ENCODE measurements around the gene CD8A. TPM values are rescaled to one million over a fixed set of nuclear protein-coding genes. Genes with fewer than 3 reads are reported as not detected.

CD8A gene
- total RNA-seq, 4 donors from 2014 or later: 0.49 to 1.9 (median 0.87) TPM

DNA sequence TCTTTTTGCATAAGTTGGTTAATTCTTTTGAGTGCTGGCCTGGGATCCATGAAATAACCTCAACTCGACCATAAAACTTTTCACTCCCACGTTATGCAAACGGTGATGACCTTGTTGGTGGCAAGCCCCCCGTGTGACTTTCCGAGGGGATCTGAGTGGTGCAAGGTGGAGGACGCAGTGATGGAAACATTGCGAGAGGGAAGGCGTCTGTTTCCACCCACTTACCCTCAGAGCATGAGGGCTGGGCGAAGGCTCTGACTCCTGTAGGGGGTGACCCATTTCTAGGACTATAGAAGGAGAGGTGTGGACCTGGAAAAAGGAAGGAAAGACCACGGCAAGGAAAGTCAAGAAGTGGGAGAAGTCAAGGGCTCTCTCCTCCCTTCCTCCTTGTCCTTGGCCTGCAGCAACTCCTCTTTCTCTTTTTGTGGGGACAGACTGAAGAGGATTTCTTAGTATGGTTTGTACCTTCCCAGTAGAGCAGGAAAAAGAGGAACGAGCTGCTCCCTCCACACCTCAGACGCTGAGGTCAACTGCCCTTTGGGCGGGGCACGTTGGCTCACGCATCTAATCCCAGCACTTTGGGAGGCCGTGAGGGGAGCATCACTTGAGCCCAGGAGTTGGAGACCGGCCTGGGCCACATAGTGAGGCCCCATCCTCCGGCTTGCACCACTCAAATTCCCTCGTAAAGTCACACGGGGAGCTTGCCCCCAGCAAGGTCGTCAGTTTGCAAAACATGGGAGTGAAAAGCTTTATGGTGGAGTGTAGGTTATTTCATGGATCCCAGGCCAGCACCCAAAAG, 15.5 kb upstream of the CD8A start:
- TF ChIP-seq POLR2A (IDR thresholded peaks at IDR 0.05) (no peak), CTCF (IDR thresholded peaks at IDR 0.05) (no peak)
- no peak for DNase-seq (ENCODE audit: low spot score in 2 of 2)
- H3K4me3 ChIP-seq (ENCODE audit: low read depth, poor library complexity, severe bottlenecking): no peak overlapping the region
- intact Hi-C loops (cut with DNase I; ENCODE audit: low total_unique reads): no loop called here
- 84 to 85% methylated on average over 21 of the region's 21 CpGs for WGBS, 2 donors

DNA sequence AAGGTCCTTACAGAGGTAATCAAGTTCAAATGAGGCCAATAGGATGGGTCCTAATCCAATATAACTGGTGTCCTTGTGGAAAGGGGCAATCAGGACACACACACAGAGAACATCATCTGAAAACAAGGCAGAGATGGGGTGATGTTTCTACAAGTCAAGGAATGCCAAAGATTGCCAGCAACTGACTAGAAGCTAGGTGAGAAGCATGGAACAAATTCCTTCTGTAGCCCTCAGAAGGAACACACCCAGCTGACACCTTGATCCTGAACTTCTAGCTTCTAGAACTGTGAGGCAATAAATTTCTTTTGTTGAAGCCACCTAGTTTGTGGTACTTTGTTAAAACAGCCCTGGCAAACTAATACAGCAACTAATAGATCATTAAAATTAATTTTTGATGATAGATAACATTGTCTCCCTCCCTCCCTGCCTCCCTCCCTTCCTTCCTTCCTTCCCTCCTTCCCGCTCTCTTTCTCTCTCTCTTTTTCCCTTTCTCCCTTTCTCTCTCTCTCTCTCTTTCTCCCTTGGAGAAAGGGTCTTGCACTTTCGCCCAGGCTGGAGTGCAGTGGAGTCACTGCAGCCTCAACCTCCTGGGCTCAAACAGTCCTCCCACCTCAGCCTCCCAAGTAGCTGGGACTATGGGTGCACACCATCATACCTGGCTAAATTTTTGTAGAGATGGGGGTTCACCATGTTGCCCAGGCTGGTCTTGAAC, 10.3 kb upstream of the CD8A start:
- DNase-seq (ENCODE audit: low spot score in 2 of 2): no peak
- TF ChIP-seq CTCF (IDR thresholded peaks at IDR 0.05): no peak
- no peak for TF ChIP-seq POLR2A (IDR thresholded peaks at IDR 0.05)
- 80 to 90% methylated on average over 2 of the region's 2 CpGs for WGBS, 2 donors
- no peak overlapping the region for H3K4me3 ChIP-seq (ENCODE audit: low read depth, poor library complexity, severe bottlenecking)
- intact Hi-C loops (cut with DNase I; ENCODE audit: low total_unique reads): no loop called here

DNA sequence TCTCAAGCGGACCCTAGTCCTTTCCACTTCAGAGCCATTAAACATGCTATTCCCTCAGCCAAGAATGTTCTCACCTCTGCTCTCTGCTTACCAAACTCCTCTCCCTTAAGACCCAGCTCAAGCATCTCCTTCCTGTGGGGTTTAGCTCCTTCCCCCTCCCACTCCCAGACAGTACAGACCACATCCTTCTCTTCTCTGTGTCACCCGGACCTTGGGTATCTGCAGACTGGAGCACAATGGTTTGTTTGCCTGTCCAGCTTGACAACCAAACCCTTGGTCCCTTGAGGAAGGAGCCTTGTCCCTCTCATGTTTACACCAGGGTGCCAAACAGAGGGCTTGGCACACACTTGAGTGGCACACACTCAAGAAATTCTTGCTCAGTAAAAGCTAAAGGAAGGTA, 4.1 kb upstream of the CD8A start:
- H3K4me3 ChIP-seq (ENCODE audit: low read depth, poor library complexity, severe bottlenecking): no peak overlapping the region
- intact Hi-C loops (cut with DNase I; ENCODE audit: low total_unique reads): no loop called here
- no peak for DNase-seq (ENCODE audit: low spot score in 2 of 2)
- WGBS, 2 donors: 85 to 87% methylated on average over 2 of the region's 2 CpGs
- TF ChIP-seq CTCF (IDR thresholded peaks at IDR 0.05) (no peak), POLR2A (IDR thresholded peaks at IDR 0.05) (no peak)

- intact Hi-C loops (cut with DNase I; ENCODE audit: low total_unique reads): no loop called here
- TF ChIP-seq POLR2A (IDR thresholded peaks at IDR 0.05) (no peak), CTCF (IDR thresholded peaks at IDR 0.05) (no peak)
- no peak for DNase-seq (ENCODE audit: low spot score in 2 of 2)
- H3K4me3 ChIP-seq (ENCODE audit: low read depth, poor library complexity, severe bottlenecking): no peak overlapping the region
- WGBS, 2 donors: 77 to 83% methylated on average over 4 of the region's 4 CpGs
Measured at GRCh38 chr2:86793752-86794151, 3.0 kb upstream of the CD8A start.

DNA sequence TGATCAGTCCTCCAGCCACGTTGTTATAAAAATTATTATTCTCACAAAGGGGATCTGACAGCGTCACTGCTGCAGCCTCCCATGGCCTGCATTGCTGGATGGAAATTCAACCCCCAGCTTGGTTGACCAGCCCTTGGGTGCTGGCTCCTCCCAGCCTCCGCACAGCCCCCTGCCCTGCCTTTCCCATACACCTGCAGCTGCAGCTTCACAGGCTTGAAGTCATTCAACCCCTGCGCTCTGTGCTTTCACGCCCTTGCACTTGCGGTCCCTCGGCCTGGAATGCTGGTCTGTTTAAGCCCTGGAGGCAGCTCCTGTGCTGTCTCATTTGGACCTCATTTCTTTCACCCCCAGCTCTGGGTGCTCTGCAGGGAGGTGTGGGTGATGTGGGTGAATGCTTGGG, 860 bp upstream of the CD8A start:
- no peak for TF ChIP-seq CTCF (IDR thresholded peaks at IDR 0.05)
- no peak for TF ChIP-seq POLR2A (IDR thresholded peaks at IDR 0.05)
- intact Hi-C loops (cut with DNase I; ENCODE audit: low total_unique reads): no loop called here
- DNase-seq (ENCODE audit: low spot score in 2 of 2): no peak
- H3K4me3 ChIP-seq (ENCODE audit: low read depth, poor library complexity, severe bottlenecking): no peak overlapping the region
- WGBS, 2 donors: 47 to 48% methylated on average over 7 of the region's 7 CpGs
